GM23248 (cell line): ENCODE measurements around the gene KIF20B. TPM values are rescaled to one million over a fixed set of nuclear protein-coding genes. Genes with fewer than 3 reads are reported as not detected.
"Not testable (repeated sequence)": the region's sequence is repeated elsewhere in the genome, so short reads cannot be mapped to it uniquely, and the experiment has no call there.

Experiments used
- DNase-seq: peaks from one replicate; pipeline ENCODE4 v3.0.0-alpha.2; 2015
- H2AFZ ChIP-seq: fragments of 200-600 bp; sonication (generic); 2 replicates; pipeline ENCODE4 v1.6.1; 2016; ENCODE audit warnings: antibody characterized with exemption
- H3F3A ChIP-seq: fragments of 200-600 bp; sonication (generic); 2 replicates; pipeline ENCODE4 v1.6.1; 2016; ENCODE audit warnings: mild to moderate bottlenecking, antibody characterized with exemption, mixed run types; ENCODE audit not compliant: insufficient read depth
- H3K27ac ChIP-seq: fragments of 200-600 bp; sonication (generic); 2 replicates; pipeline ENCODE4 v1.5.1; 2016; ENCODE audit warnings: mild to moderate bottlenecking
- H3K27me3 ChIP-seq: fragments of 200-600 bp; sonication (generic); replicated peaks from 2 replicates; pipeline ENCODE4 v1.6.1; 2016; ENCODE audit warnings: mild to moderate bottlenecking; ENCODE audit not compliant: insufficient read depth
- H3K36me3 ChIP-seq: fragments of 200-600 bp; sonication (generic); 2 replicates; pipeline ENCODE4 v1.6.1; 2016; ENCODE audit warnings: low read depth, mild to moderate bottlenecking
- H3K4me1 ChIP-seq: fragments of 200-600 bp; sonication (generic); 2 replicates; pipeline ENCODE4 v1.6.1; 2016; ENCODE audit warnings: mild to moderate bottlenecking; ENCODE audit not compliant: insufficient read depth
- H3K4me2 ChIP-seq: fragments of 200-600 bp; sonication (generic); one replicate; pipeline ENCODE4 v1.6.1; 2016; ENCODE audit warnings: mild to moderate bottlenecking; ENCODE audit not compliant: unreplicated experiment
- H3K4me3 ChIP-seq: fragments of 200-600 bp; sonication (generic); 2 replicates; pipeline ENCODE4 v1.5.1; 2016; ENCODE audit warnings: mild to moderate bottlenecking
- H3K79me2 ChIP-seq: fragments of 200-600 bp; sonication (generic); 2 replicates; pipeline ENCODE4 v1.6.1; 2016; ENCODE audit warnings: mild to moderate bottlenecking; ENCODE audit not compliant: insufficient read depth
- H3K9ac ChIP-seq: fragments of 200-600 bp; sonication (generic); 2 replicates; pipeline ENCODE4 v1.6.1; 2016; ENCODE audit warnings: mild to moderate bottlenecking
- H3K9me2 ChIP-seq: fragments of 200-600 bp; sonication (generic); 2 replicates; pipeline ENCODE4 v1.6.1; 2016; ENCODE audit warnings: mixed run types, mild to moderate bottlenecking, moderate library complexity; ENCODE audit not compliant: insufficient read depth
- H3K9me3 ChIP-seq: fragments of 200-600 bp; sonication (generic); one replicate; pipeline ENCODE4 v1.6.1; 2017; ENCODE audit warnings: low read depth
- H4K20me1 ChIP-seq: fragments of 200-600 bp; sonication (generic); 2 replicates; pipeline ENCODE4 v1.6.0; 2016; ENCODE audit not compliant: insufficient read depth
- EZH2 ChIP-seq: fragments of 200-600 bp; sonication (generic); IDR thresholded peaks from 2 replicates; pipeline ENCODE4 v1.6.1; 2018; ENCODE audit warnings: antibody characterized with exemption, mild to moderate bottlenecking; ENCODE audit not compliant: insufficient read depth, poor library complexity, severe bottlenecking
- EZH2phosphoT487 ChIP-seq: fragments of 200-600 bp; sonication (generic); IDR thresholded peaks from 2 replicates; pipeline ENCODE4 v1.6.1; 2018; ENCODE audit warnings: antibody characterized with exemption, moderate library complexity, mild to moderate bottlenecking, low read depth; ENCODE audit not compliant: insufficient read depth
- WGBS, 2 experiments: methylation state at CpG; one replicate each; pipeline ENCODE4 v1.1.6; 2015 to 2017; ENCODE audit warnings: low lambda C conversion rate in 2 of 2, low coverage in 1 of 2; ENCODE audit errors: missing lambda C conversion rate in 2 of 2; 5-methylcytosine and 5-hydroxymethylcytosine counted together
- in situ Hi-C: fragments of 300-500 bp; cut with MboI; formaldehyde crosslinking; loops from 2 replicates; pipeline ENCODE4 v1.15.0; 2020
- polyA plus RNA-seq: library from polyadenylated mRNA; unstranded; fragments of >200 nt; fragmentation: Nextera tagmentation; extraction: Ambion mirVana; gene quantifications from 2 replicates; pipeline ENCODE4 v1.2.1, GENCODE V29; 2016
- total RNA-seq: library from RNA; depleted of rRNA; stranded (reverse); fragments of >200 nt; shearing (Covaris generic); gene quantifications from 2 replicates; pipeline ENCODE4 v1.2.3, GENCODE V29; 2014; rRNA removed

Gene KIF20B
- total and polyA plus RNA-seq, 2 experiments from 2014 or later, result 8.9 to 17.1 TPM

- Histone ChIP-seq H3K27me3 (peaks cover 13% of the 10 kb centered on the region; the same call in 1 of the 2 replicates), H3K36me3 (no peaks in the 10 kb centered on the region), H3K4me1 (no peaks in the 10 kb centered on the region), H3K4me2 (no peak overlapping the region), H3F3A (no peaks in the 10 kb centered on the region), H3K27ac (no peak overlapping the region), H4K20me1 (no peaks in the 10 kb centered on the region), H3K4me3 (no peak overlapping the region), H3K9ac (no peak overlapping the region), H3K9me3 (no peaks in the 10 kb centered on the region), H3K9me2 (no peaks in the 10 kb centered on the region), H2AFZ (no peak overlapping the region), H3K79me2 (no peaks in the 10 kb centered on the region)
- TF ChIP-seq EZH2phosphoT487 (no peak), EZH2 (no peak)
- 21 to 23% methylated on average over 3 of the region's 3 CpGs for WGBS, 2 experiments
- no peak for DNase-seq
- in situ Hi-C loops, result no loop called here
Measured at GRCh38 chr10:89813546-89813945, 112.2 kb downstream of the KIF20B start.

- H3K4me3 ChIP-seq, result no peak overlapping the region
- H3K9ac ChIP-seq, result no peak overlapping the region
- WGBS, 2 experiments, result 30 to 41% methylated on average over 1 of the region's 1 CpG
- in situ Hi-C loops, result no loop called here
- H3K79me2 ChIP-seq, result no peaks in the 10 kb centered on the region
- no peaks in the 10 kb centered on the region for H3K4me1 ChIP-seq
- no peak overlapping the region for H3K27ac ChIP-seq
- peaks cover 13% of the 10 kb centered on the region; the same call in 1 of the 2 replicates for H3K27me3 ChIP-seq
- H4K20me1 ChIP-seq, result no peaks in the 10 kb centered on the region
- no peaks in the 10 kb centered on the region for H3K36me3 ChIP-seq
- TF ChIP-seq EZH2phosphoT487, result no peak
- no peak for TF ChIP-seq EZH2
- DNase-seq, result no peak
- no peak overlapping the region for H3K4me2 ChIP-seq
- H3K9me2 ChIP-seq, result no peaks in the 10 kb centered on the region
- no peaks in the 10 kb centered on the region for H3K9me3 ChIP-seq
- H2AFZ ChIP-seq, result no peak overlapping the region
- H3F3A ChIP-seq, result no peaks in the 10 kb centered on the region
Measured at GRCh38 chr10:89814278-89814677, 112.9 kb downstream of the KIF20B start.

- 41 to 43% methylated on average over 5 of the region's 5 CpGs for WGBS, 2 experiments
- no peak overlapping the region for H3K27ac ChIP-seq
- no peak overlapping the region for H3K4me2 ChIP-seq
- H3K79me2 ChIP-seq, result no peaks in the 10 kb centered on the region
- no peak overlapping the region for H3K9ac ChIP-seq
- no peaks in the 10 kb centered on the region for H3K9me2 ChIP-seq
- no peak overlapping the region for H2AFZ ChIP-seq
- in situ Hi-C loops, result no loop called here
- no peaks in the 10 kb centered on the region for H3K36me3 ChIP-seq
- H3K9me3 ChIP-seq, result no peaks in the 10 kb centered on the region
- no peak for DNase-seq
- TF ChIP-seq EZH2, result no peak
- no peak for TF ChIP-seq EZH2phosphoT487
- no peaks in the 10 kb centered on the region for H4K20me1 ChIP-seq
- H3K27me3 ChIP-seq, result peaks cover 13% of the 10 kb centered on the region; the same call in 1 of the 2 replicates
- H3K4me3 ChIP-seq, result no peak overlapping the region
- H3K4me1 ChIP-seq, result no peaks in the 10 kb centered on the region
- H3F3A ChIP-seq, result no peaks in the 10 kb centered on the region
Measured at GRCh38 chr10:89815049-89815853, 113.9 kb downstream of the KIF20B start.

GRCh38 chr10:89819008-89819407, 117.6 kb downstream of the KIF20B start:
- H3K4me3 ChIP-seq, H2AFZ ChIP-seq, H3K9me2 ChIP-seq, in situ Hi-C loops, H4K20me1 ChIP-seq, H3K9ac ChIP-seq, H3K79me2 ChIP-seq, H3K4me1 ChIP-seq, H3K27ac ChIP-seq, H3K9me3 ChIP-seq, H3K36me3 ChIP-seq, DNase-seq, H3K4me2 ChIP-seq, H3F3A ChIP-seq, H3K27me3 ChIP-seq: not testable (repeated sequence)
- WGBS, 2 experiments, result 23 to 30% methylated on average over 3 of the region's 3 CpGs

Other genes with a start within 250 kb of the KIF20B start
- gene SLC16A12, start 166.0 kb upstream of the KIF20B start, total RNA-seq, result not detected in 2 replicates
- gene SLC16A12, start 166.0 kb upstream of the KIF20B start, polyA plus RNA-seq, result not detected in 2 replicates
- 3.6 and 4.6 TPM in 2 replicates for gene PANK1, start 56.3 kb upstream of the KIF20B start, total RNA-seq
- gene PANK1, start 56.3 kb upstream of the KIF20B start, polyA plus RNA-seq, result 2.1 and 3.3 TPM in 2 replicates